ENCODE results near the gene COL9A1. TPM values are rescaled to one million over a fixed set of nuclear protein-coding genes. Genes with fewer than 3 reads are reported as not detected.

COL9A1 gene
- polyA plus RNA-seq, 1 of the 3 experiments (the other 2 are of a cell fraction), result 0.05 TPM

DNA sequence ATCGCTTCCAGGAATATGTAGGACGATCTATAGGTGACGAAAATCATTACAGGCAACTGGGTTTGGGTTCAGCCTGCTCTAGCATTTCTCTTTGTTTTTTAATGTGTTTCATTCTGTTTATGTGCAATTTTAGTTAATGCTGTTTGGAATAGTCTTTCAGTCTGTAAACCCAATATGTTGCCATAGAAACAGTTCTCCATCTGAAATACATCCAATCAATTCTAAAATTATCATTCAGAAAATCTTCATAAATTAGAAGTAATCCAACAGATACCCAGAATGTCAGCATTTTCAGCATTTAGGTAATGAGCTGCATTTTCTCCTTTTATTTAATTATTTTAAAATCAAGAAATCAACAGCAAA is 34.8 kb upstream of the COL9A1 start:
- H3F3A ChIP-seq (replicated peaks; ENCODE audit: insufficient read depth), result no peaks in the 10 kb centered on the region
- no peaks in the 10 kb centered on the region for H3K27me3 ChIP-seq (ENCODE audit: insufficient read depth)
- no peaks in the 10 kb centered on the region for H3K79me2 ChIP-seq (ENCODE audit: insufficient read depth)
- no peak overlapping the region for H3K4me2 ChIP-seq
- H3K9ac ChIP-seq, result no peak overlapping the region
- no peak overlapping the region for H2AFZ ChIP-seq (ENCODE audit: low read depth)
- no peak overlapping the region for H3K4me3 ChIP-seq (ENCODE audit: low read depth in 2 of 2, low read length in 1 of 2)
- H3K9me3 ChIP-seq, result no peaks in the 10 kb centered on the region
- DNase-seq, result no peak
- H3K4me1 ChIP-seq (ENCODE audit: control insufficient read depth in 1 of 2, insufficient read depth in 2 of 2, low read depth in 1 of 2, low read length in 1 of 2), result no peaks in the 10 kb centered on the region
- no peaks in the 10 kb centered on the region for H4K20me1 ChIP-seq (ENCODE audit: insufficient read depth)
- H3K9me2 ChIP-seq, result no peaks in the 10 kb centered on the region
- no peaks in the 10 kb centered on the region for H3K36me3 ChIP-seq (replicated peaks in 1 of 2; ENCODE audit: control insufficient read depth in 1 of 2, insufficient read depth in 2 of 2, low read length in 1 of 2)
- no peak for TF ChIP-seq FOXM1 (IDR thresholded peaks at IDR 0.05; ENCODE audit: low read depth)
- POLR2A ChIA-PET, result no interaction called here
- CTCF ChIA-PET, result interaction anchor here (1.3 to 8.5 kb wide), 3 partner anchors 28 to 117 kb away, joined by 3 to 42 read pairs (median 9); no protein-coding TSS in a partner anchor
- no peak overlapping the region for H3K27ac ChIP-seq (ENCODE audit: low read depth in 2 of 2, low read length in 1 of 2)
- 52% methylated on average over 3 of the region's 3 CpGs for WGBS (ENCODE audit: low lambda C conversion rate)

- ChIA-PET CTCF (interaction anchor here (1.3 to 8.5 kb wide), 3 partner anchors 27 to 117 kb away, joined by 3 to 42 read pairs (median 9); no protein-coding TSS in a partner anchor), POLR2A (no interaction called here)
- 49% methylated on average over 7 of the region's 7 CpGs for WGBS (ENCODE audit: low lambda C conversion rate)
These were observed 34.3 kb upstream of the COL9A1 start for GRCh38 chr6:70336996-70337742.

More at GRCh38 chr6:70336996-70337742, 34.3 kb upstream of the COL9A1 start:
- no peak overlapping the region for H3K4me3 ChIP-seq (ENCODE audit: low read depth in 2 of 2, low read length in 1 of 2)
- H4K20me1 ChIP-seq (ENCODE audit: insufficient read depth), result no peaks in the 10 kb centered on the region
- no peak overlapping the region for H3K27ac ChIP-seq (ENCODE audit: low read depth in 2 of 2, low read length in 1 of 2)
- no peaks in the 10 kb centered on the region for H3K4me1 ChIP-seq (ENCODE audit: control insufficient read depth in 1 of 2, insufficient read depth in 2 of 2, low read depth in 1 of 2, low read length in 1 of 2)
- no peaks in the 10 kb centered on the region for H3K9me3 ChIP-seq
- no peak for TF ChIP-seq SMC3 (IDR thresholded peaks at IDR 0.05; ENCODE audit: low read depth, low read length)
- TF ChIP-seq YY1 (IDR thresholded peaks at IDR 0.05; ENCODE audit: low read depth), result no peak
- TF ChIP-seq USF2 (IDR thresholded peaks at IDR 0.05; ENCODE audit: borderline replicate concordance, low read depth, low read length), result no peak
- no peak for TF ChIP-seq SIN3A (IDR thresholded peaks at IDR 0.05; ENCODE audit: borderline replicate concordance, low read depth, low read length)
- TF ChIP-seq, protein P1, sequence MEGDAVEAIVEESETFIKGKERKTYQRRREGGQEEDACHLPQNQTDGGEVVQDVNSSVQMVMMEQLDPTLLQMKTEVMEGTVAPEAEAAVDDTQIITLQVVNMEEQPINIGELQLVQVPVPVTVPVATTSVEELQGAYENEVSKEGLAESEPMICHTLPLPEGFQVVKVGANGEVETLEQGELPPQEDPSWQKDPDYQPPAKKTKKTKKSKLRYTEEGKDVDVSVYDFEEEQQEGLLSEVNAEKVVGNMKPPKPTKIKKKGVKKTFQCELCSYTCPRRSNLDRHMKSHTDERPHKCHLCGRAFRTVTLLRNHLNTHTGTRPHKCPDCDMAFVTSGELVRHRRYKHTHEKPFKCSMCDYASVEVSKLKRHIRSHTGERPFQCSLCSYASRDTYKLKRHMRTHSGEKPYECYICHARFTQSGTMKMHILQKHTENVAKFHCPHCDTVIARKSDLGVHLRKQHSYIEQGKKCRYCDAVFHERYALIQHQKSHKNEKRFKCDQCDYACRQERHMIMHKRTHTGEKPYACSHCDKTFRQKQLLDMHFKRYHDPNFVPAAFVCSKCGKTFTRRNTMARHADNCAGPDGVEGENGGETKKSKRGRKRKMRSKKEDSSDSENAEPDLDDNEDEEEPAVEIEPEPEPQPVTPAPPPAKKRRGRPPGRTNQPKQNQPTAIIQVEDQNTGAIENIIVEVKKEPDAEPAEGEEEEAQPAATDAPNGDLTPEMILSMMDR (IDR thresholded peaks at IDR 0.05), result no peak
- no peaks in the 10 kb centered on the region for H3K27me3 ChIP-seq (ENCODE audit: insufficient read depth)
- H3K9ac ChIP-seq, result no peak overlapping the region
- H2AFZ ChIP-seq (ENCODE audit: low read depth), result no peak overlapping the region
- DNase-seq, result no peak
- no peaks in the 10 kb centered on the region for H3K9me2 ChIP-seq
- no peaks in the 10 kb centered on the region for H3K79me2 ChIP-seq (ENCODE audit: insufficient read depth)
- H3F3A ChIP-seq (replicated peaks; ENCODE audit: insufficient read depth), result no peaks in the 10 kb centered on the region
- H3K36me3 ChIP-seq (replicated peaks in 1 of 2; ENCODE audit: control insufficient read depth in 1 of 2, insufficient read depth in 2 of 2, low read length in 1 of 2), result no peaks in the 10 kb centered on the region
- H3K4me2 ChIP-seq, result no peak overlapping the region
